Esophagus squamous epithelium (tissue), 5 donors: Measurements from ENCODE around the gene DCTD. TPM values are rescaled to one million over a fixed set of nuclear protein-coding genes. Genes with fewer than 3 reads are reported as not detected.

Source experiments
- DNase-seq: peaks from one replicate; lab custom pipeline; 2025; lab: John Stamatoyannopoulos, UW
- H3K27ac ChIP-seq, 4 donors: fragments of 200-600 bp; sonication (generic); one replicate each; pipeline ENCODE4 v1.5.1; 2016 to 2019; ENCODE audit warnings: mild to moderate bottlenecking in 1 of 4
- H3K27me3 ChIP-seq, 4 donors: fragments of 200-600 bp; sonication (generic); 1 replicate in 3 of 4; 2 replicates in 1 of 4; pipeline versions ENCODE4 v1.5.1 to v1.6.0; 2017 to 2021; ENCODE audit warnings: antibody characterized with exemption in 1 of 4
- H3K36me3 ChIP-seq, 3 donors: fragments of 200-600 bp; sonication (generic); one replicate each; pipeline ENCODE4 v1.5.1; 2016 to 2019
- H3K4me1 ChIP-seq, 3 donors: fragments of 200-600 bp; sonication (generic); one replicate each; pipeline ENCODE4 v1.5.1; 2017 to 2019
- H3K4me3 ChIP-seq, 4 donors: fragments of 200-600 bp; sonication (generic); 1 replicate in 3 of 4; 2 replicates in 1 of 4; pipeline ENCODE4 v1.5.1; 2016 to 2019; ENCODE audit warnings: mild to moderate bottlenecking in 2 of 4, moderate library complexity in 1 of 4
- H3K9me3 ChIP-seq, 3 donors: fragments of 200-600 bp; sonication (generic); one replicate each; pipeline ENCODE4 v1.5.1; 2016 to 2019
- CTCF ChIP-seq, 6 experiments: fragments of 450-650 bp in 4 of 6; fragments of 200-600 bp in 2 of 6; sonication (generic) in 2 of 6; IDR thresholded peaks; one replicate each; pipeline ENCODE4 v1.5.1; 2016 to 2019; ENCODE audit warnings: antibody characterized with exemption in 6 of 6, mild to moderate bottlenecking in 4 of 6, moderate library complexity in 4 of 6
- POLR2A ChIP-seq, 4 donors: fragments of 450-650 bp; IDR thresholded peaks; one replicate each; pipeline ENCODE4 v1.6.1; 2017; ENCODE audit warnings: antibody characterized with exemption in 4 of 4, mild to moderate bottlenecking in 4 of 4, moderate library complexity in 3 of 4
- WGBS, 2 donors: methylation state at CpG; one replicate each; pipeline ENCODE4 v1.1.5; 2018; 5-methylcytosine and 5-hydroxymethylcytosine counted together
- intact Hi-C: fragments of 100-400 bp; cut with DNase I; formaldehyde crosslinking; loops from one replicate; pipeline ENCODE4 v1.15.0; 2022
- total RNA-seq, 4 donors: library from RNA; depleted of rRNA; stranded (reverse); fragments of >200 nt; gene quantifications; one replicate each; pipeline ENCODE4 v1.1.0, GENCODE V29; 2016
- donor health status: DM: yes; HTN: yes; CAD: no.

DCTD gene
- total RNA-seq, 4 donors from 2014 or later: 43.6 to 72.9 (median 57.2) TPM

DNA sequence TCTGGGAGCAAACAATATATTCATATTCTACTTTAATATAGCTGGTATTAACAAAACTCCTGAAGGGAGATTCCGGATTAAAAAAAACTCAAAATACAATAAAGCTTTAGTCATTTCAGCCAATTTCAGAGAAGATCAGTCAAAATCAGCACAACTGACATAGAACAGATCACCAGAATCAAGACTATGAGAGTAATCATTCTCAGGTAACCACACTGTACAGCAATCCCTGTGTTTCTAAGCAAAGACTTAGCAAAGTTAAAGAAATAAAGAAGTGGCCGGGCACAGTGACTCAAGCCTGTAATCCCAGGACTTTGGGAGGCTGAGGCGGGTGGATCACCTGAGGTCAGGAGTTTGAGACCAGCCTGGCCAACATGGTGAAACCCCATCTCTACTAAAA, 9.1 kb downstream of the DCTD start:
- intact Hi-C loops: no loop called here
- H3K27ac ChIP-seq: no peak overlapping the region
- no peaks in the 10 kb centered on the region for H3K27me3 ChIP-seq
- H3K4me3 ChIP-seq: no peak overlapping the region
- no peak for TF ChIP-seq POLR2A (IDR thresholded peaks at IDR 0.05)
- no peak for TF ChIP-seq CTCF (IDR thresholded peaks at IDR 0.05)
- WGBS, 2 donors: 83 to 92% methylated on average over 3 of the region's 3 CpGs
- H3K36me3 ChIP-seq: peaks cover 0 to 89% (median 7%) of the 10 kb centered on the region in 3 donors
- no peaks in the 10 kb centered on the region for H3K9me3 ChIP-seq
- H3K4me1 ChIP-seq: no peaks in the 10 kb centered on the region
- no peak for DNase-seq

GRCh38 chr4:182907396-182907795, 9.8 kb downstream of the DCTD start:
- DNase-seq: no peak
- Histone ChIP-seq H3K9me3 (no peaks in the 10 kb centered on the region), H3K27ac (no peak overlapping the region), H3K4me1 (no peaks in the 10 kb centered on the region), H3K4me3 (no peak overlapping the region), H3K27me3 (no peaks in the 10 kb centered on the region), H3K36me3 (peaks cover 4 to 89% (median 7%) of the 10 kb centered on the region in 3 donors)
- 92 to 96% methylated on average over 5 to 8 of the region's 8 CpGs for WGBS, 2 donors
- TF ChIP-seq CTCF (IDR thresholded peaks at IDR 0.05): no peak
- TF ChIP-seq POLR2A (IDR thresholded peaks at IDR 0.05): no peak
- intact Hi-C loops: no loop called here

GRCh38 chr4:182906786-182907185, 10.4 kb downstream of the DCTD start:
- H3K9me3 ChIP-seq: no peaks in the 10 kb centered on the region
- intact Hi-C loops: no loop called here
- H3K36me3 ChIP-seq: peaks cover 4 to 89% (median 7%) of the 10 kb centered on the region in 3 donors

GRCh38 chr4:182905038-182905437, 12.1 kb downstream of the DCTD start:
- H3K36me3 ChIP-seq: peaks cover 2 to 89% (median 4%) of the 10 kb centered on the region in 3 donors
- 87 to 89% methylated on average over 10 of the region's 10 CpGs for WGBS, 2 donors

More at GRCh38 chr4:182906786-182907185, 10.4 kb downstream of the DCTD start:
- H3K27ac ChIP-seq: no peak overlapping the region
- no peak for DNase-seq
- H3K27me3 ChIP-seq: no peaks in the 10 kb centered on the region
- H3K4me1 ChIP-seq: no peaks in the 10 kb centered on the region
- TF ChIP-seq CTCF (IDR thresholded peaks at IDR 0.05) (no peak), POLR2A (IDR thresholded peaks at IDR 0.05) (no peak)
- WGBS, 2 donors: 77 to 80% methylated on average over 4 of the region's 4 CpGs
- H3K4me3 ChIP-seq: no peak overlapping the region

More at GRCh38 chr4:182905038-182905437, 12.1 kb downstream of the DCTD start:
- H3K4me3 ChIP-seq: no peak overlapping the region
- H3K4me1 ChIP-seq: no peaks in the 10 kb centered on the region
- no peak overlapping the region for H3K27ac ChIP-seq
- DNase-seq: no peak
- intact Hi-C loops: no loop called here
- H3K9me3 ChIP-seq: no peaks in the 10 kb centered on the region
- TF ChIP-seq POLR2A (IDR thresholded peaks at IDR 0.05): no peak
- TF ChIP-seq CTCF (IDR thresholded peaks at IDR 0.05): no peak
- no peaks in the 10 kb centered on the region for H3K27me3 ChIP-seq
